ENCODE results near the gene PTPRK.

Gene PTPRK

GRCh38 chr6:128067446-128068118 is 452.8 kb downstream of the PTPRK start:
- no peak for DNase-seq

GRCh38 chr6:128065072-128065471 is 455.3 kb downstream of the PTPRK start:
- DNase-seq = no peak

GRCh38 chr6:128064540-128064895 is 455.9 kb downstream of the PTPRK start:
- DNase-seq = no peak

- DNase-seq = no peak
Measured at GRCh38 chr6:128063850-128064539, 456.4 kb downstream of the PTPRK start.

GRCh38 chr6:128062882-128063603 is 457.4 kb downstream of the PTPRK start:
- DNase-seq = no peak

- DNase-seq = no peak
Measured at GRCh38 chr6:128057946-128058345, 462.5 kb downstream of the PTPRK start.

- no peak for DNase-seq
Measured at GRCh38 chr6:128057541-128057940, 462.9 kb downstream of the PTPRK start.

GRCh38 chr6:128053109-128053508 is 467.3 kb downstream of the PTPRK start:
- DNase-seq = no peak

- no peak for DNase-seq
Measured at GRCh38 chr6:128047989-128048388, 472.4 kb downstream of the PTPRK start.

- DNase-seq = no peak
Measured at GRCh38 chr6:128046033-128046432, 474.4 kb downstream of the PTPRK start.

GRCh38 chr6:128039543-128039942 is 480.9 kb downstream of the PTPRK start:
- no peak for DNase-seq

GRCh38 chr6:128036808-128037570 is 483.4 kb downstream of the PTPRK start:
- no peak for DNase-seq

GRCh38 chr6:128033156-128033555 is 487.2 kb downstream of the PTPRK start:
- no peak for DNase-seq

- no peak for DNase-seq
Measured at GRCh38 chr6:128032042-128032441, 488.4 kb downstream of the PTPRK start.

GRCh38 chr6:128029826-128030225 is 490.6 kb downstream of the PTPRK start:
- no peak for DNase-seq

GRCh38 chr6:128028183-128028582 is 492.2 kb downstream of the PTPRK start:
- no peak for DNase-seq

- no peak for DNase-seq
Measured at GRCh38 chr6:128025478-128025877, 494.9 kb downstream of the PTPRK start.

- no peak for DNase-seq
Measured at GRCh38 chr6:128024969-128025368, 495.4 kb downstream of the PTPRK start.

- no peak for DNase-seq
Measured at GRCh38 chr6:128024046-128024445, 496.4 kb downstream of the PTPRK start.

GRCh38 chr6:128018821-128019220 is 501.6 kb downstream of the PTPRK start:
- DNase-seq = no peak

GRCh38 chr6:128017288-128017687 is 503.1 kb downstream of the PTPRK start:
- no peak for DNase-seq

GRCh38 chr6:128007658-128008057 is 512.7 kb downstream of the PTPRK start:
- no peak for DNase-seq

GRCh38 chr6:128005009-128005408 is 515.4 kb downstream of the PTPRK start:
- DNase-seq = no peak
